ENCODE results near the gene RIC8B.
"Not testable (repeated sequence)": the region's sequence is repeated elsewhere in the genome, so short reads cannot be mapped to it uniquely, and the experiment has no call there.

Gene RIC8B, protein sequence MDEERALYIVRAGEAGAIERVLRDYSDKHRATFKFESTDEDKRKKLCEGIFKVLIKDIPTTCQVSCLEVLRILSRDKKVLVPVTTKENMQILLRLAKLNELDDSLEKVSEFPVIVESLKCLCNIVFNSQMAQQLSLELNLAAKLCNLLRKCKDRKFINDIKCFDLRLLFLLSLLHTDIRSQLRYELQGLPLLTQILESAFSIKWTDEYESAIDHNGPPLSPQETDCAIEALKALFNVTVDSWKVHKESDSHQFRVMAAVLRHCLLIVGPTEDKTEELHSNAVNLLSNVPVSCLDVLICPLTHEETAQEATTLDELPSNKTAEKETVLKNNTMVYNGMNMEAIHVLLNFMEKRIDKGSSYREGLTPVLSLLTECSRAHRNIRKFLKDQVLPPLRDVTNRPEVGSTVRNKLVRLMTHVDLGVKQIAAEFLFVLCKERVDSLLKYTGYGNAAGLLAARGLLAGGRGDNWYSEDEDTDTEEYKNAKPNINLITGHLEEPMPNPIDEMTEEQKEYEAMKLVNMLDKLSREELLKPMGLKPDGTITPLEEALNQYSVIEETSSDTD

DNA sequence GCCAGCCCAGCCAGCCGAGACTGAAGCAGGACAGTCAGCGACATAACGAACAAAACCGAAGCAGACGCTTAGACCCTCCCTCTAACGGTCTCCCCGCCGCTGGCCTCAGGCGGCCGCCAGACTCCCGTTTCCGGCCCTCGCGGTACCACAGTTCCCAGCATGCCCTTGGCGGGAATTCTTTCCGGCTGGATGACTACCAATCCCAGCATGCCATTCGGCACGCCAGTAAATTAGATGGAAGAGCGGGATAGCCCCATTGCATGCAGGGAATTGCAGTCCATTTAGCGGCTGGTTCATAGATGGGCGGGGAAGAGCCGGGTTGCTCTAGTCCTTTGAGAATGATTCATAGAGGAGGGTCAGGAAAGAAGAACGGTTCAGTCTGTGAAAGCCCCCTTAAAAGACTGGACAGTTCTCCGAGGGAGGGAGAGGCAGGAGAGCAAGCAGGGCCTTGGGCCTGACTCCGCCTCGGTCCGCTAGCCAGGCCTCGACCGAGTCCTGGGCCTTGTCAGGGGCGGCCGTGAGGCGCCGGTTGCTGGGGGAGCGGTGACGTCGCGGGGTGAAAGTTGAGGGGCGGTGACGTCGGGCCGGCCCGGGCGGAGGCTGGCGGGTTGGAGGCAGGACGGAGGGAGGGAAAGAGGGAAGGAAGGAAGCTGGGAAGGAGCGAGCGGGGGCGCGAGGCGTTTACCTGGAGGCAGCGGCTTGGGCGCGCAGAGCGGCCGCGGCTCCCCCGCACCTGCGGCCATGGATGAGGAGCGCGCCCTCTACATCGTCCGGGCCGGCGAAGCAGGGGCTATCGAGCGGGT is at the start of gene RIC8B:
Gene RIC8B, plus strand, starts transcription at position 678 of the 803 bp plus-strand sequence. Its CDS starts 64 bp downstream, at position 742.
- peak; percentile 89 for DNase-seq

DNA sequence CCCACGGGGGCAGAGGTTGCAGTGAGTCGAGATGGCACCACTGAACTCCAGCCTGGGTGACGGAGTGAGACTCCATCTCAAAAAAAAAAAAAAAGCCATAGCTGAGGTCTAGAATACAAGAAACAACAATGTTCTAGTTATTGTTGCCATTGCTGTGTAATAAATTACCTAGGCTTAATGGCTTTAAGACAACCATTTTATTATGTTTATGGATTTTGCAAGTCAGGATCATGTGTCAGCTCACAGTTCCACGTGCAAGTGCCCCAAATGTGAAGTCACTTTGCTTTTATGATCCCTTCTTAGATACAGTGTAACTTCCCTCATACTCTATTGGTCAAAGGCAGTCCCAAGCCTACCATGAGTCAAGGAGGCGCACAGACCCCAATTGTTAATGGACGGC is 49.5 kb upstream of the RIC8B start:
- DNase-seq = no peak

DNA sequence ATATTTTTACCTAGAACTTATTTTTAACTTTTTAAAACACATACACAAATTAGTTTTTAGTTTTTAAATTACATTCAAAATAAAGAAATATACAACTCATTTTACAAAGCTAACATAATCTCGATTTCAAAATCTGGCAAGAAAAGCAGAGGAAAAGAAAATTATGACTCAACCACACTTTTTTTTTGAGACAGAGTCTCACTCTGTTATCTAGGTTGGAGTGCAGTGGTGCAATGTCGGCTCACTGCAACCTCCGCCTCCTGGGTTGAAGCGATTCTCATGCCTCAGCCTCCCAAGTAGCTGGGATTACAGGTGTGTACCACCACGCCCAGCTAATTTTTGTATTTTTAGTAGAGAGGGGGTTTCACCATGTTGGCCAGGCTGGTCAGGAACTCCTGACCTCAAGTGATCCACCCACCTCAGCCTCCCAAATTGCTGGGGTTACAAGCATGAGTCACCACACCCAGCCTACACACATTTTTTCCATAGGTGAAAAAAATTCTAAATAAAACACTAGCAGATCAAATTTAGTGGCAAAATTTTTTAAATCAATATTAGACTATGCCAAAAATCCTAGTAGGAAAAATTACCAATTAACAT is 47.8 kb upstream of the RIC8B start:
- not testable (repeated sequence) for DNase-seq

DNA sequence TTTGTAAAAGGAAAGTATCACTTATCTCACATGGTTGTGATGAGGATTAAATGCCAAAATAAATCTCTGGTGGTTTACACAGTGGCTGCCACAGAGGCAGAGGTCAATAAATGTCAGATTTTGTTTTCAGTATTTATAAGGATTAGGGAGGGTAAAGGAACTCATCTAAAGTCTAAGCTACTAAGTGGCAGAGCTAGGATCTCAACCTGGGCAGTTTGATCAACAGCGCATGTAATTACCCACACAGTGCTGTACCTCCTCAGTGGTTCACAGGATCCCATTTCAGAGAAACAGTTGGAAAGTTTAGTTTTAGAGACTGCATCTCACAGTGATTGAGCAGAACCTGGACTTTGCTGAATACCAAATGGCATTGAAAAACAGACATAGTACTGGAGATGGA is 44.9 kb upstream of the RIC8B start:
- DNase-seq = no peak

DNA sequence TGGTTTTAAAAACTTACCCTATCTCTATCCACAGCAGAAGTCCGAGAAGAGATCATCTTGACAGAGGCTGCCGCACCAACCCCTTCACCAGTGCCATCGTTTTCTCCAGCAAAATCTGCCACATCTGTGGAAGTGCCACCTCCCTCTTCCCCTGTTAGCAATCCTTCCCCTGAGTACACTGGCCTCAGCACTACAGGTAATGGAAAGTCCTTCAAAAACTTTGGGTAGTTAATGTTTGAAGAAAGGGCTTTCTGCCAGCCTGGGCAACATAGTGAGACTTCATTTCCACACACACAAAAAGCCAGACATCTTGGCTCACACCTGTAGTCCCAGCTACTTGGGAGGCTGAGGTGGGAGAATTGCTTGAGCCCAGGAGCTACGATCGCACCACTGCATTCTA is 41.6 kb upstream of the RIC8B start:
- DNase-seq = no peak

DNA sequence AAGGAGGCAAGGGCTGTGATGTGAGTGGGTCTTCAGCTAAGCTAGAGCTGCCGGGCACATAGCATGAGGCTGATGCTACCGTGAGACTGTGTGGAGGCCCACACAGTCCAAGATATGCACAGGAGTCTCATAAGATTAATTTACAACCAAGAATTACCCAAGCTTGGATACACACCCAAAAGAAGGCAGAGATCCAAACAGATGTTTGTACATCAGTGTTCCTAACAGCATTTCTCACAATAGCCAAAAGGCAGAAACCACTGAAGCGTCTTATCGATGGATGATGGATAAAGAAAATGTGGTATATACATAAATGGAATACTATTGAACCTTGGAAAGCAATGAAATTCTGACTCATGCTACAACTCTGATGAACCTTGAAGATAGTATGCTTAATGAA is 40.8 kb upstream of the RIC8B start:
- DNase-seq = no peak

DNA sequence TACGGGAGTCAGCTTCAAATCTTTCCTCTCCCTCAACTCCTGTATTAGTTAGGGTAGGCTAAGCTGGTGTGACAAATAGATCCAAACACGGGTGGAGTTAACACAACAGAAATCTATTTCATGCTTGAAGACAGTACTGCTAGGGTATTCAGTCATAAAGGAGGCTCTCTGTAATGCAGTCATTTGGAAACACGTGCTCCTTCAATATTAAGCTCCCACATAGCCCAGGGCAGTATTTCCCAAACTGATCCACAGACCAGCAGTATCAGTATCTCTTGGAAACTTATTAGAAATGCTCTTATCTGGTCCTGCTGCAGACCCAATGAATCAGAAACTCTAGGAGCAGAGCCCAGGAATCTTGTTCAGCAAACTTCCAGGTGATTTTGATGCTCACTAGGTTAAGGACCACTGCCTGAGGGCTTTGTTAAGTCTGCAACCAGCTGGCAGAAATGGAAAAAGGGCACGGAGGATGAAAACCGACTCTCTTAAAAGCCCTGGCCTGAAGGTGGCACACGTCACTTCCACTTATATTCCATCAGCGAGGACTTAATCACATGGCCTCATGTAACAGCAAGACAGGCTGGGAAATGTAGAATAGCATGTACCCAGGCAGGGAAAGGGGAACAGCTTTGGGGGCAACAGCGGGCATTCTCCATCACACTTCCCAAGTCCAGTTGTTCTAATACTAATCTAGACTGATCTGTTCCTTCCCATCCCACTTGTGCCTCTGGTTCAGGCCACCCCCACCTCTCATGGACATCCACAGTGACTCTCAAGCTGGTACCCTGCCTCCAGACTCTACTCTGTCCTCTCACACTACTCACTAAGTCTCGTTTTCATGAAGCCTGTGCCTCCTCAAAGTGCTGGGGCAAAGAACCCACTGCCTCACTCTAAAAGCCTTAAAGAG is 38.2 kb upstream of the RIC8B start:
- DNase-seq = peak; percentile 46

DNA sequence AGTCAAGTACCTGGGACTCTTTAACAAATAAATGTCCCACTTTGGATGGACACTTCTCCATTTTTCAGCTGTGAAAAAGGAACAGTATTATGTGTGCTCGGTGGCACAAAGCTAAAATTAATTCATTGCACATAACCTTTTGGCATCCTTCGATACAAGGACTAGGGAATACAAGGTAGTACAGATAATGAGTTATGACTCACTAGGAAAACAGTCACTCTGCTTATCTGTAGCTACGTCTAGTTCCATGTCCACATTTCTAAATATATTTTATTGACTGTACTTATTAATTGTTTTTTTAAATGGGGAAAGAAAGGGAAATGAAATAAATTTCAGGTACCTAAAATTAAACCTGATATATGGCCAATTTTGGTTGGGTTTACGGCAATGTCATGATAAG is 35.2 kb upstream of the RIC8B start:
- no peak for DNase-seq

DNA sequence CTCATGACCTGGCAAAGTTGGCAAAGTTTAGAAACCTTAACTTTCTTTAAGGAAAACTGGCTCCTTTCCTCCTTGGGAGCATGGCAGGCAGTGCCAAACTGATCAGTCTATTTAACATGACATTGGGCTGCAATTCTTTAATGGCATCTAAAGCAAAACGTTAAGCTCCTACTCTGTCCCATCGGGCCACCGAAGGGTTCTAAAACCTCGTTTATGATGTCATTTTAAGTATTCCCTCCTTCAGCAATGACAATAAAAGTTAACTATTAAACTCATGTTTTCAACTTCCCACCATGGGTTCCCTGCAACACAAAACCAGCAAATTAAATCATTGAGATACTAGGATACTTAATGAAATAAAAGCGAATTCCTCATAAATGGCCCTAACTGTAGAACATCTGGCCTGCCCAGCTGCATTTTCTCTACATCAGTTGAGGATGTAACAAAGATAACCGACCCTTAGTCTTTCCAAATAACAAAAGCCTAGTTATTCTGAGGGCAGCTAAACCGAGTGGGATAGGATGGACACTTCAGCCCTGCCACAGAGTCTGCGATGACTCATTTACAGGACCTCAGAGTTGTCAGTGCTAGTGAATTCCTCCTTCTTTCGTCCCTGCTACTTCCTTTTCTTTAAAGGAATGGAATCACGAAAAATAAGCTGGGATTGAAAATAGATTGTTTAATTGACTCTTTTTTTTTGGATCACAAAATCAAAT is 34.5 kb upstream of the RIC8B start:
- DNase-seq = no peak

DNA sequence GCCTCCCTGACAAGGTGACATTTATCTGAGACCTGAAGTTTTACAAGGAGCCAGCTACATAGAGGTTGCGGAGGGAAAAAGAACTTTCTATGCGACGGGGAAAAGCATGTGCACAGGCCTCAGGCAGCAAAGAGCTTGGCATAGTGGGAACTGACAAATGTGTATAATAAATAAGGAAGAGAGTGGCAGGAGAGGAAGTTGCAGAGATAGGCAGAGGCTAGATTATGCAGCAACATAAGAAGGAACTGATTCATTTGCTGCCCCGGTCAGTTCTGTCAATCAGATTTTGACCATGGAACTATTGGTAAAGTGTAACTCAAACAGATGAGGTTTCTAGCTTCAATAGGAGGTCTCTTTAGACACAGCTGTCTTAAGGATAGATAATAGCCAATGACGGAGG is 33.7 kb upstream of the RIC8B start:
- DNase-seq = no peak

DNA sequence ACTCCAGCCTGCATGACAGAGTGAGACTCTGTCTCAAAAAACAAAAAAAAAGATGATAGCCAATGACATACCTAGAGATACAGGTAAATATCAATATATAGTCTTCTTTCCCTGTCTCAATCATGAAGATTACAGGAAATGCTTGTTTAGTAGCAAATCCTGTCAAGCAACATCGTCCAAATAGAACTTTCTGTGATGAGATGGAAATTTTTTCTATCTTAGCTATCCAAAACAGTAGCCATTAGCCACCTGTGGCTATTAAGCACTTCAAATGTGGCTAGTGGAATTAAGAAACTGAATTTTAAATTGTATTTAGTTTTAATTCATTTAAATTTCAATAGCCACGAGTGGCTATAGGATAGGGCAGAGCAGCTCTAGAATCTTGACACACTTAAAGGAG is 33.2 kb upstream of the RIC8B start:
- no peak for DNase-seq

DNA sequence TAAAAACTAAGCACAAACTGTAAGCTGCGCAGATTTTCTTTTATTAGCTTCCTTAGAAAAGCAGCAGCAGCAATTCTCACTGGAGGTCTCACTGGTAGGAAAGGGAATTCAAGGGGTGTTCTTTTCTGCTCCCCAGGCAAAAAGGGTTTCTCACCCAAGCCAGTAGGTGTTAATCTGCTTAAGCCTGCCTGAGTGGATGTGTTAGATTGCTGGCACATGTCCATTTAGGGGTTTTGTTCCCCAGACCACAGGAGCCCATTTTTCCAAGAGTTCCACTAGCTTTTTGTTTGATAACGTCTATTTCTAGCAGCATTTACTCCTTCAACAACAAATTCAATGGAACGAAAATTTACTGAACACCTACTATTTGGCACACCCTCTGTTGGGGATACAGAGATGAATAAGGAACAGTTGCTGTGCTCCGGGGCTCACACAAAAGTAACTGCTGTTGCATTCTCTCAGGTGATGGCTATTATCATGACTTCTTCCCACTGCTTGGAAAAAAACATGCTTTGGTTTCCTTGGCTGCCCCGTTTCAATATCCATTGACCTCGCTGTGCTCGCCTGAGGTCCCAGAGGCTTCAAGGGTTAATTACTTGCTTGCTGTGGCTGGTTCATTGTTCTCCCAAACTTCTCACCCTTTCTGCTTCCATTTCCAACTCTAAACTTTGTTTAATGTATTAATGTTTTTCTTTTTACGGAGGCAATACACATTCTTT is 31.1 kb upstream of the RIC8B start:
- DNase-seq = no peak

DNA sequence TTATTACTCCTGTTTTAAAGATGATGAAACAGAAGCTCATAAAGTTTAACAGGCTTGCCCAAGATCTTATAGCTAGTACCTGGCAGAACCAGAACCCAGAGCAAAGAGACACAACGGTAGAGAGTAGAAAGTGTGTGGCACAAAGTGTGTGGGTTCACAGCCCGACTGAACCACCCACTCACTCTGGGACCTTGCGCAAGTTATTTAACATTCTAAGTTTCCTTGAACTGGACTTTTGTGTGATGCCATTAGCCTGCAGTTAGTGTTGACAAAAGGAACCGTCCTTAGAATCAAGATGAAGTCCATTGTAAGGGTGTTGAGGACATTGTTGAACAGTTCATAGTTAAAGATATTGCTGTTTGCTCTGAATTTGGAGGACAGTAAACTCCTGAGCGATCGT is 29.9 kb upstream of the RIC8B start:
- DNase-seq = no peak

DNA sequence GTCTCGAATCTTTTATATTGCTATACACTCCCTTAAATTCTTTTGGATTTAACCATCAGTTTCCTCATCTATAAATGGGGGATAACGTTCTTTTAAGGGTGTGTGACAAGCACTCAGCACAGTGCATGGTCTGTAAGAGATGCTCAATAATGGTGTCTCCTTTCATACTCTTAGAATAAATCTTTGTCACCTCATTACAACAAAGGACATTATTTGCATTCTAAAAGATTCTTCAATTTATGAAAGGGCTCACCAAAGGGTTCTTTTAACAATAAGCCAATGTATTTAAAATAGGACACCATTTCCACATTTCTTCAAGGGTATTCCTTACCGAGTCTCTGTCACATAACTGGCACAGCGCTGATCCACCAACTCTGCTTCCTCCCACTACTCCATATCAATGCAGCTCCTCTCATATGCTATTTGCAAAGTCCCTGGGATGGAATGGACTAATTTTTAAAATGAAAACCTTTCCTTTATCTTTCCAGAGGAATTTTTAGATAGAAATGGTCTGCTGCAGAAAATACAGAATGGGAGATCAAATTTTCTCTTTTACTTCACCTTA is 29.2 kb upstream of the RIC8B start:
- DNase-seq = no peak

DNA sequence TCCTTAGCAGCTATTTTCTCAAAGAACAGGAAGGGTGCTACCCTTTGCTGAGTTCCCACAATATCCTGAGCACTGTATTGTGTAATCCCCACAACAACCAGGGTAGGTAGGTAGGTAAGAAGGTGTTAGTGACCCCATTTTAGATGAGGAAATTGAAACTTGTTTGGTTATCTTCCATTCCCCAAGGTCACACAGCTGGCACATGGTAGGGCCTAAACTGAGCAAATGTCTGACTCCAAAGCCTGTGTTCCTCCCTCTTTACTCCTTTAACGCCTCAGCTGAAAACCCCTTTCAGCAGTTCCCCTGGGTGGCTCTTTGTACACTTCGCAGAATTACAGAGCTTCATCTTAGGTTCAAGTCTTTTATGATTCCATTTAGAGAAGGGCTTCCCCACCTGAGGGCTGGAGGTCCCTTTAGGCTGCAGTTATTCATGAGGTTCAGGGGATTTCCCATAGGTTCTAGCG is 26.5 kb upstream of the RIC8B start:
- peak; percentile 80 for DNase-seq

DNA sequence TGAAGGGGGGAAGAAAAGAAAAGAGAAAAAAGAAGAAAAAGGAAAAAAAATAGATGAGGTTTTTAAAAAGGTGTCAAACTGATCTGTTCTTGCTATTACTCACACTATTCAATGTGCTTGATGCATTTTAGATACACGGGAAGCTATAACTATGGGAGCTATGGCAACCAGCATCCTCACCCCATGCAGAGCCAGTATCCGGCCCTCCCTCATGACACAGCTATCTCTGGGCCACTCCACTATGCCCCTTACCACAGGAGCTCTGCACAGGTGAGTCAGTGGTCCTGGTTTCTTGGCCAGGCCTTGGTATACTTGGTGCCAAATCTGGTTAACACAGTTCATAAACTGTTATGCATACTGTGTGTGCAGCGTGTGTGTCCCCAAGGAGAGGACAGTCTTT is 24.0 kb upstream of the RIC8B start:
- no peak for DNase-seq

DNA sequence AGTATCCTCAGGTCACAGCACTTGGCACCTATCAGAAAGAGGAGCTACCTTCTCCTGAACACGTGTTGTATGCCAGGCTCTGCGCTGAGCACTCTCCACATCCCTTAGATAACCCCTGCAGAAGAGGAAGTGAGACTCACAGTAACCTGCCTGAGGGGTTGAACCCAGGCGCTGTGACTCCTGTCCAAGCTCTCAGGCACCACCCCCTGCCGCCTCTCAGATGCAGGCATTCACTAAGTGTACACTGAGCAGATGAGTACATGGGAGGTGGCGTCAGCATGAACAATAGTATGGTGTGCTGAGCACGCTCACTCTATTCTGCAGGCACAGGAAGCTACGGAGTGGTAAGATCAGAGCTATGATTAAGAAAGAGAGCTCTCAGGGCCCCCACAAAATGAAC is 21.0 kb upstream of the RIC8B start:
- peak; percentile 54 for DNase-seq

DNA sequence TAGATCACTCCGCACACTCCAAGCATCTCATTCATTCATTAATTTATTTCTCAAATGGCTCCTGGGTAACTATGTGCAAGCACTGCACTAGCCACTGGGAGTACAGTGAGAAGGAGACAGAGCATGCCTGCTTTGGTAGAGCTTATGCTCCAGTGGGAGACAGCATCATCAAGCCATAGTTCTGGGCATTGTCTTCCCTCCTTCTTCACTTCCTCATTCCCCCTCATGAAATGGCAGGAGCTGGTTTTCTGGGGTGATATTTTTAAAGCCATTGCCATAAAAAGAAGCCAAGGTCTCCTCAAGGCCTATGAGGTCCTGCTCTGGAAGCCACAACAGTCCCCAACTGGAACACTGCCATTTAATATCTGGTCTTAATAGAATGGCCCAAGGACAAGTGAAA is 20.2 kb upstream of the RIC8B start:
- DNase-seq = no peak

DNA sequence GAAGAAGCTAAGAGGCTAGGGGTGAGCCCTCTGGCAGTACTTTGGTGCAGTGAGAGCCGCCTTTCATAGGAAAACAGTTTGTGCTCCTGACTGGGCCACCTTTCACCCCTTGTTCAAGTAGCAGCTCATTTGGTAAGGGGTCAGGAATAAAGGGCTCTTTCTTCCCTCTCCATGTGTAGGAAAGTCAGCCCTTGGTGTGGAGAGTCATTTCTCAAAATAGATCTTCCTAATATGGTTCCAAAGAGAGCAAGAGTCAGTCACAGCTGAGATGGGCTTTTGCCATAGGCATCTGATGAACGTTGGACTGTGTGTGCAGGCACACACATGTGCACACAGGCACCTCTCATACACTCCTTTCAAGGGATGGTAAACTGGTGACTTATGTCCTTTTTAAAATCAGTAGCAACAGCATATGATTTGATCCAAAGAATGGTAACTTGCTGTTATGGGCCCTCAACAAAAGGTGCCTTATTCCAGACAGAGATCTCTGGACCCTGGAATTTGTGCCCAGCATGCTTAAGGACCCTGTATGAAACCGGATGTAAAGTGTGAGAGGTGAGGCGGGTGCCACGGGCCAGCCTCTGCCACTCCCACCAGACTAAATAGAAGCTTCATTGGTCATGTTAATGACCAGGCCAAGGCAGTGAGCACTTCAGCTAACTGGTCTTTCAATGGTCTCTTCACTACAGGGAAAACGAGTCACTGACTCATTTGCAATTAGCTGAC is 16.7 kb upstream of the RIC8B start:
- DNase-seq = no peak

All from CD4-positive, alpha-beta T cell treated with Interleukin-12 subunit alpha and Interleukin-12 subunit beta, for 1 hour (primary cell).